NCI-H1694 (cell line): ENCODE data around the gene PI4K2A.

Experiments used
- DNase-seq: peaks from one replicate; lab custom pipeline; 2025; lab: John Stamatoyannopoulos, UW

PI4K2A gene

GRCh38 chr10:97707134-97707861 lies 66.8 kb downstream of the PI4K2A start:
- DNase-seq, result no peak

- DNase-seq, result no peak
These were observed 67.7 kb downstream of the PI4K2A start for GRCh38 chr10:97708167-97708566.

- DNase-seq, result peak; percentile 8
These were observed 68.8 kb downstream of the PI4K2A start for GRCh38 chr10:97708976-97709946.

GRCh38 chr10:97711640-97712572 lies 71.4 kb downstream of the PI4K2A start:
- DNase-seq, result no peak

- peak; percentile 52 for DNase-seq
These were observed 72.9 kb downstream of the PI4K2A start, which contains the start of gene MARVELD1 for GRCh38 chr10:97713339-97713825. MARVELD1 (plus strand) TSS chr10:97713730; CDS start chr10:97713877, 147 bp downstream.

GRCh38 chr10:97713826-97714400 lies 73.4 kb downstream of the PI4K2A start:
- no peak for DNase-seq

GRCh38 chr10:97714401-97715258 lies 74.2 kb downstream of the PI4K2A start:
- peak; percentile 8 for DNase-seq

- no peak for DNase-seq
These were observed 74.9 kb downstream of the PI4K2A start for GRCh38 chr10:97715259-97715874.

GRCh38 chr10:97717627-97718026 lies 77.2 kb downstream of the PI4K2A start:
- DNase-seq, result no peak

GRCh38 chr10:97718178-97718577 lies 77.7 kb downstream of the PI4K2A start:
- DNase-seq, result no peak

GRCh38 chr10:97718659-97719142 lies 78.2 kb downstream of the PI4K2A start:
- no peak for DNase-seq

- DNase-seq, result no peak
These were observed 79.1 kb downstream of the PI4K2A start for GRCh38 chr10:97719602-97720001.

GRCh38 chr10:97721871-97722780 lies 81.7 kb downstream of the PI4K2A start:
- no peak for DNase-seq

- DNase-seq, result no peak
These were observed 82.5 kb downstream of the PI4K2A start for GRCh38 chr10:97723001-97723400.

- no peak for DNase-seq
These were observed 84.0 kb downstream of the PI4K2A start for GRCh38 chr10:97724341-97724941.
